ENCODE data around the gene SORBS2. TPM values are rescaled to one million over a fixed set of nuclear protein-coding genes. Genes with fewer than 3 reads are reported as not detected.

The SORBS2 gene
- total RNA-seq, 1 experiment from 2014 or later: 0.34 TPM

- ChIA-PET RAD21 (ENCODE audit: low non-redundant PET in 1 of 2, low total read pairs in 2 of 2, uncharacterized antibody in 2 of 2, unreplicated experiment in 2 of 2) (no interaction called here), POLR2A (interaction anchor here (0.9 kb wide), 1 partner anchor 8 kb away, joined by 3 read pairs; no protein-coding TSS in a partner anchor), CTCF (no interaction called here)
- Histone ChIP-seq H3K27me3 (ENCODE audit: insufficient read depth, low read length) (no peaks in the 10 kb centered on the region), H4K20me1 (ENCODE audit: insufficient read depth) (no peaks in the 10 kb centered on the region), H3K36me3 (ENCODE audit: control insufficient read depth in 1 of 2, insufficient read depth in 2 of 2, low read length in 2 of 2) (no peaks in the 10 kb centered on the region), H3K4me2 (ENCODE audit: low read length) (no peak overlapping the region), H3K79me2 (ENCODE audit: insufficient read depth, low read length) (no peaks in the 10 kb centered on the region), H3K27ac (ENCODE audit: low read depth, low read length) (no peak overlapping the region), H3K9me3 (ENCODE audit: control insufficient read depth in 1 of 2, insufficient read depth in 1 of 2, low read depth in 1 of 2, low read length in 2 of 2) (no peaks in the 10 kb centered on the region), H3K9me2 (ENCODE audit: insufficient read depth) (no peaks in the 10 kb centered on the region; the same call in 1 of the 2 replicates), H3K4me3 (replicated peaks in 1 of 2; ENCODE audit: low read depth in 1 of 2, low read length in 2 of 2) (no peak overlapping the region), H3K4me1 (ENCODE audit: control insufficient read depth in 1 of 2, insufficient read depth in 2 of 2, low read length in 2 of 2) (peaks cover 8 to 19% of the 10 kb centered on the region in 2 experiments), H3K9ac (ENCODE audit: low read length) (no peak overlapping the region), H2AFZ (ENCODE audit: low read depth, low read length, poor library complexity, severe bottlenecking) (no peak overlapping the region)
- ATAC-seq (no peak), DNase-seq (ENCODE audit: low read depth, low spot score) (no peak)
- BruUV-seq (replicated peaks): no TSS peak
- intact Hi-C loops (cut with micrococcal nuclease): no loop called here
- no peak for TF ChIP-seq EGR1 (IDR thresholded peaks at IDR 0.05; ENCODE audit: low read depth)
- TF ChIP-seq SP1 (IDR thresholded peaks at IDR 0.05; ENCODE audit: low read depth): no peak
- no peak for TF ChIP-seq SRF (IDR thresholded peaks at IDR 0.05; ENCODE audit: low read depth)
- TF ChIP-seq FOSL1 (IDR thresholded peaks at IDR 0.05; ENCODE audit: low read depth): no peak
- TF ChIP-seq ELF1 (IDR thresholded peaks at IDR 0.05; ENCODE audit: borderline replicate concordance, low read depth): no peak
- TF ChIP-seq YY1 (IDR thresholded peaks at IDR 0.05; ENCODE audit: extremely low read depth, insufficient replicate concordance, low read depth, low read length): no peak
- no peak for TF ChIP-seq ZNF274 (IDR thresholded peaks at IDR 0.05; ENCODE audit: low read depth, low read length)
- no peak for TF ChIP-seq REST (IDR thresholded peaks at IDR 0.05; ENCODE audit: low read depth)
These were observed 234.7 kb downstream of the SORBS2 start for GRCh38 chr4:185576962-185577950.
